ENCODE data around the gene MUC5B.

Gene MUC5B

GRCh38 chr11:1288426-1289151 lies 65.7 kb downstream of the MUC5B start:
- no peak for DNase-seq

DNA sequence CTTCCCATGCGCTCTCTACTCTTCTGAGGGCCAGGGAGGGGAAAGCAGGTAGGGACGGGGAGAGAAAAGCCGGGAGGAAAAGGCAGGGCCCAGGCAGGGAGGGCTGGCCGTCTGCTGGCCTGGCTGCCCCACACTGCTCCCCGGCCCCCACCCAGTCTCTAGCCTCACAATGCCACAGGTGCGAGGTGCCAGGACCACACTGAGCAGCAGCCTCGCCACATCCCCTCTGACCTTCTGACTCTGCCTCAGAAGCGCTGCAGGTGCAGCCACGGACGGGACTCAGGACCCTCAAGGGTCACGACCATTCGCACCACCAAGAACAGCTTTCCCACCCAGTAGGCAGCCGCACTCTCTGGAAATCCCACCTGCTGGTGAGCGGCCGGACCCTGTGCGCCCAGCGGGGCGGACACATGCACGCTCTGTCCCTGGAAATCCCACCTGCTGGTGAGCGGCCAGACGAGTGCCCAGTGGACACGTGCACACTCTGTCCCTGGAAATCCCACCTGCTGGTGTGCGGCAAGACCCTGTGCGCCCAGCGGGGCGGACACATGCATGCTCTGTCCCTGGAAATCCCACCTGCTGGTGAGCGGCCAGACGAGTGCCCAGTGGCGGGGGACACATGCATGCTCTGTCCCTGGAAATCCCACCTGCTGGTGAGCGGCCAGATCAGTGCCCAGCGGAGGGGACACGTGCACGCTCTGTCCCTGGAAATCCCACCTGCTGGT lies 66.5 kb downstream of the MUC5B start:
- DNase-seq: no peak

DNA sequence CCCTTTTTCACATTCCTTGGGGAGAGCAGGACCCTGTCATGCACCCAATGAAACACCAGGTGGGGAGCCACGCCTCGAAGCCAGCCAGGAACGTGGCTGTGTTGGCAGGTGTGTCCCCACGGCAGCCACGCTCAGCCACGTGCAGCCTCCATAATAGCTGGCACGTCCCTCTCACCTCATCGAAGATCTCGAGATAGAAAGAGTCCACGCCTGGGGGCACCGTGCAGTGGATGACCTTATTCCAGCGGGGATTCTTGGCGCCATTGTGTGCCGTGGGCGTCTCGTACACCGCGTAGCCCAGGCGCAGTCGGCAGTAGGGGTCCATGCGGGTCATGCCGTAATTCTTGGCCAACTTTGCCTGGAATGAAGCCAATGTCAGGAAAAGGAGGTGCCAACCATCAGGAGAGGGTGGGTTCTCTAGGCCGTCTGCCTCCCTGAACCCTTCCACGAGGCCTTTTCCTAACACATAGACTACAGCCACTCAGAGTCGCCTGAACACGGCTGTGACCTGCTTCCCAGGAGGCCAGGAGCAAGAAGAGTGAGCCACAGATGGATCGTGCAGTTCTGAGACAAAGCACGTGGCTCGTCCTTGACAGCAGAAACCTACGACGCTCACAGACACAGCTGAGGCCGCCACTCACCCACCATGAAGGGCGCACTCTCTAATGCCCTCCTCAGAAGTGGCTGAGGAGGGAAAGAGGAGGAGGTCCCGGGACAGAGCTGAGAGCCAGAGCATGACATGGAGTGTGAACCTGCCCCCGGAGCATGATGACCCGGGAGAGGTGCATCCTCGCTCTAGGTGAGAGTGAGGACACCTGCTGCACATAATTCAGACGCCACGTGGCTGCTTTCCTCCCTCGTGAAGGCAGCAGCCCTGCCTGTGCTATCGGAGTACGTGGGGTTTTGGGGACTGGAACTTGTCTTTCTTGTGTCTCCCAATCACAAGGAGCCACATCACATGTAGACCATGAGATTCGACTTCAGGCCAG lies 67.5 kb downstream of the MUC5B start:
- DNase-seq: no peak

- DNase-seq: no peak
Measured at GRCh38 chr11:1291295-1292017, 68.6 kb downstream of the MUC5B start.

DNA sequence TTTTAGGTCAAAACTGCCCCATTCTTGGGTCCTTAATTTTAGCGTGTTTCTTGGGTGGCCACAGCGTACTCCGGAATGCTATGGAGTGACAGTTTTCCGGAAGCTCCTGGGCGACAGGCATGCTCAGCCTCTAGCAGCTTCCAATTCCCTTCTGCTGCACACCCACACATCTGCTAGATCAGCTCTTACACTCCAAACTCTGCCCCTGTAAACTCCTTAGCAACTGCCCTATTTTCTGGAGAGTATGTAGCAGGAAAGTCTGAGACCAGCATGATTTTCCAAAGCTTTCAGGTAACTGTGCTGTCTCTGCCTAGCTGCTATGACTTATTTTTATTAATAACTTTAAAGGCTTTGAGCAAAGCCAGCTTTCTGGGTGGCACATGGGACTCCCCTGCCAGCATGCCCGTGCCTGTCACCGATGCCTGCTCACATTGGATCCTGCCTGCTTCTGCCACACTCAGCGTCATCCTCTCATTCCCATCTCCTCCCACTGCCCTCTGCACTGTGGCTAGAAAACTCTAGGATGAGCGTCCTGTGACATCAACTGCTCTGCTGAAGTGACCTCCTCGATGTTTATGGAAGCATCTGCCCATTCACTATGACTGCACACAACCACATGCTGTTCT lies 69.3 kb downstream of the MUC5B start:
- no peak for DNase-seq

- DNase-seq: no peak
Measured at GRCh38 chr11:1292644-1293618, 70.1 kb downstream of the MUC5B start.

- DNase-seq: no peak
Measured at GRCh38 chr11:1293619-1294015, 70.8 kb downstream of the MUC5B start.

GRCh38 chr11:1295086-1295485 lies 72.2 kb downstream of the MUC5B start:
- no peak for DNase-seq

GRCh38 chr11:1295591-1295990 lies 72.7 kb downstream of the MUC5B start:
- DNase-seq: no peak

DNA sequence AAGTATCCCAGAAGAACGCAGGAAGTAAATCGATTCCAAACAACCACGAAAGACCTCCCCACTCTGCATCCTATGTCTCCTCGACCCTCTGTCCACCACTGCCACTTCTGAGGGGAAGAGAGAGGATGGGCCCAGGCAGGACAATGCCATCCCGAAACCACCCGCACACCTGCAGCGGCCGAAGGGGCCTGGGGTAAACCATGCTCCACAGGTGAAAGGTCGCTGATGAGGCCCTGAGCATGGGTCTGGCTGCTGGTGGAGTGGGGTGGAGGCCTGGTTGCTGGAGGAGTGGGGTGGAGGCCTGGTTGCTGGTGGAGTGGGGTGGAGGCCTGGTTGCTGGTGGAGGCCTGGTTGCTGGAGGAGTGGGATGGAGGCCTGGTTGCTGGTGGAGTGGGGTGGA lies 73.4 kb downstream of the MUC5B start:
- DNase-seq: no peak

DNA sequence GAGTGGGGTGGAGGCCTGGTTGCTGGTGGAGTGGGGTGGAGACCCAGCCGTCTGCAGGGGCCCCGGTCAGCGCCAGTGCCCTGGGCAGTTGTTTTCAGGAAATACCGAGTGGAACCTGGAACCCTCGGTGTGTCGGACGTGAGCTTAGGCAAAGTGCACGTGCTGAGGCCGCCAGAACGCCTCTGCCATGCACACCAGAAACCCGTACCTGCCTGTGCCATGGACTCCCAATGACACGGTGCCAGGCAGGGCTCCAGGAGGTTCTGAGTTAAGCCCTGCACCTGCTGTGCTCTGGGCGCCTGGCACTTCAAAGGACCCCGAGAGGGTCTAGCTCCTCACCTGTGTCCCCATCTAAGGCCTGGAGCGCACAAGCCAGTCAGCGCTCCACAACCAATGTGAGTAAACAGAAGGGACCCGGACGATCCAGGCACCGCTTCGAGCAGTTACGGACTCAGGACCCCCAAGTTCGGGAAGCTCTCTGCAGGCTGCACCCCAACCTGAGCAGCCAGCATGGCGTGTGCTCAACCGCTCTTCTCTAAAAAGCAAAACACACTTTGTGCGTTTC lies 74.2 kb downstream of the MUC5B start:
- no peak for DNase-seq

- DNase-seq: no peak
Measured at GRCh38 chr11:1297576-1298473, 75.0 kb downstream of the MUC5B start.

GRCh38 chr11:1298695-1299492 lies 76.0 kb downstream of the MUC5B start:
- no peak for DNase-seq

GRCh38 chr11:1299621-1300020 lies 76.8 kb downstream of the MUC5B start:
- DNase-seq: no peak

- no peak for DNase-seq
Measured at GRCh38 chr11:1300121-1300520, 77.3 kb downstream of the MUC5B start.

- DNase-seq: no peak
Measured at GRCh38 chr11:1300569-1301187, 77.8 kb downstream of the MUC5B start.

GRCh38 chr11:1301220-1302000 lies 78.5 kb downstream of the MUC5B start:
- no peak for DNase-seq
